Tibial nerve (tissue), 3 donors: Measurements from ENCODE around the gene MSMP.

Experiments
- CTCF ChIP-seq, 5 experiments: fragments of 200-600 bp in 3 of 5; fragments of 450-650 bp in 2 of 5; sonication (generic) in 3 of 5; IDR thresholded peaks; one replicate each; pipeline ENCODE4 v1.5.1; 2016 to 2019; ENCODE audit warnings: antibody characterized with exemption in 5 of 5, mild to moderate bottlenecking in 3 of 5, moderate library complexity in 2 of 5
- POLR2A ChIP-seq, 2 donors: fragments of 450-650 bp; IDR thresholded peaks; one replicate each; pipeline ENCODE4 v1.6.1; 2017; ENCODE audit warnings: antibody characterized with exemption in 2 of 2, mild to moderate bottlenecking in 2 of 2, moderate library complexity in 2 of 2

- TF ChIP-seq POLR2A (IDR thresholded peaks at IDR 0.05) (no peak), CTCF (IDR thresholded peaks at IDR 0.05) (no peak)
Observed at GRCh38 chr9:35766997-35767396, 12.9 kb upstream of the MSMP start.
